Stimulated activated CD8-positive, alpha-beta memory T cell treated with anti-CD3 and anti-CD28 coated beads, Interleukin-15, amount 100 ng/mL, for 1 hour (primary cell): ENCODE measurements around the gene AKAP1.

Experiments
- DNase-seq: peaks from one replicate; pipeline ENCODE4 v3.0.0-alpha.2; 2020; ENCODE audit warnings: low read depth

The AKAP1 gene

DNA sequence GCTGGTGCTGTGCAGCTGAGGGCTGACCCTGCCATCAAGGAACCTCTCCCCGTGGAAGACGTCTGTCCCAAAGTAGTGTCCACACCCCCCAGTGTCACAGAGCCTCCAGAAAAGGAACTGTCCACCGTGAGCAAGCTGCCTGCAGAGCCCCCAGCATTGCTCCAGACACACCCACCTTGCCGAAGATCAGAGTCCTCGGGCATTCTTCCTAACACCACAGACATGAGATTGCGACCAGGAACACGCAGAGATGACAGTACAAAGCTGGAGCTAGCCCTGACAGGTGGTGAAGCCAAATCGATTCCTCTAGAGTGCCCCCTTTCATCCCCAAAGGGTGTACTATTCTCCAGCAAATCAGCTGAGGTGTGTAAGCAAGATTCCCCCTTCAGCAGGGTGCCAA lies 20.5 kb downstream of the AKAP1 start:
- DNase-seq: no peak

DNA sequence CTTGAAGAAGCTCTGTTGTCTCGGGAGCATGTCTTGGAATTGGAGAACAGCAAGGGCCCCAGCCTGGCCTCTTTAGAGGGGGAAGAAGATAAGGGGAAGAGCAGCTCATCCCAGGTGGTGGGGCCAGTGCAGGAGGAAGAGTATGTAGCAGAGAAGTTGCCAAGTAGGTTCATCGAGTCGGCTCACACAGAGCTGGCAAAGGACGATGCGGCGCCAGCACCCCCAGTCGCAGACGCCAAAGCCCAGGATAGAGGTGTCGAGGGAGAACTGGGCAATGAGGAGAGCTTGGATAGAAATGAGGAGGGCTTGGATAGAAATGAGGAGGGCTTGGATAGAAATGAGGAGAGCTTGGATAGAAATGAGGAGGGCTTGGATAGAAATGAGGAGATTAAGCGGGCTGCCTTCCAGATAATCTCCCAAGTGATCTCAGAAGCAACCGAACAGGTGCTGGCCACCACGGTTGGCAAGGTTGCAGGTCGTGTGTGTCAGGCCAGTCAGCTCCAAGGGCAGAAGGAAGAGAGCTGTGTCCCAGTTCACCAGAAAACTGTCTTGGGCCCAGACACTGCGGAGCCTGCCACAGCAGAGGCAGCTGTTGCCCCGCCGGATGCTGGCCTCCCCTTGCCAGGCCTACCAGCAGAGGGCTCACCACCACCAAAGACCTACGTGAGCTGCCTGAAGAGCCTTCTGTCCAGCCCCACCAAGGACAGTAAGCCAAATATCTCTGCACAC lies 21.2 kb downstream of the AKAP1 start:
- no peak for DNase-seq

DNA sequence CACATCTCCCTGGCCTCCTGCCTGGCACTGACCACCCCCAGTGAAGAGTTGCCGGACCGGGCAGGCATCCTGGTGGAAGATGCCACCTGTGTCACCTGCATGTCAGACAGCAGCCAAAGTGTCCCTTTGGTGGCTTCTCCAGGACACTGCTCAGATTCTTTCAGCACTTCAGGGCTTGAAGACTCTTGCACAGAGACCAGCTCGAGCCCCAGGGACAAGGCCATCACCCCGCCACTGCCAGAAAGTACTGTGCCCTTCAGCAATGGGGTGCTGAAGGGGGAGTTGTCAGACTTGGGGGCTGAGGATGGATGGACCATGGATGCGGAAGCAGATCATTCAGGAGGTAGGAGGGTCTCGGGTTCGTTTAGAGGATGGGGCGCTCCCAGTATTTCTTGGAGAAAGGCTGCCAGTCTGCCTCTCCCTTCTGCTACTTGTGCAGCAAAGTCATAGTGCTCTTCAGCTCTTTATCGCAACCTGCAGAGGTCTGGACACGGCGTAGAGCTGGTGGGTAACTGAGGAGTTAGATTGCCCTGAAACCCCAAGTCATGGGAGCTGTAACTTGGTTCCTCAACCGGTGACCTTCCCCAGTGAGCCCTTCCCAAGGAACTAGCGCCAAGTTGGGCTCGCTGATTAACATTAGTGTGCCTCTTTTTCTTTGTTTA lies 21.9 kb downstream of the AKAP1 start:
- DNase-seq: no peak

DNA sequence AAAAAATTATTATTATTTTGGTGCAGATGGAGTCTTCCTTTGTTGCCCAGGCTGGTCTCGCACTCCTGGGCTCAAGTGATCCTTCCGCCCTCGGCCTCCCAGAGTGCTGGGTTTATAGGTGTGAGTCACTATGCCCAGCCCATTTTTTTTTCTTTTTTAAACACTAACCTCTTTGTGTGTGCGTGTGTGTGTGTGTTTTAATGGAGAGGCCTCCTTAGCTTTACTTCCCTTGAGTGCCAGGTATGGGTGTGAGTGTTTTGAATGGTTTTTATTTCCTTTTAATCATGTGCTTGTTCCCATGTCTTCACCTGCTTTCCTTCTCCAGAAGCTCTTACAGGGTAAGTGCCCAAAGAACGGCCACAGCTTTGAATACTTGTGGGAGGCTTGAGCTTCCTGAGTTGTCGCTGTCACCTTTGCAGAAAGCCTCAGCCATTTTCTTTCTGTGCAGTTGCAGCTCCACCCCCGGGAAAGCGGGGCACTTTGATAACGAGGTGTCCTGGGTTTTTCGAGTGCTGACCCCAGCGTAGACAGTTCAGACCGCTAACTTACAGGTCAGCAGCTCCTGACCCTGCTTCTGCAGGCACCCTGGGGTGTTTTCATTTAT lies 22.6 kb downstream of the AKAP1 start:
- DNase-seq: no peak

DNA sequence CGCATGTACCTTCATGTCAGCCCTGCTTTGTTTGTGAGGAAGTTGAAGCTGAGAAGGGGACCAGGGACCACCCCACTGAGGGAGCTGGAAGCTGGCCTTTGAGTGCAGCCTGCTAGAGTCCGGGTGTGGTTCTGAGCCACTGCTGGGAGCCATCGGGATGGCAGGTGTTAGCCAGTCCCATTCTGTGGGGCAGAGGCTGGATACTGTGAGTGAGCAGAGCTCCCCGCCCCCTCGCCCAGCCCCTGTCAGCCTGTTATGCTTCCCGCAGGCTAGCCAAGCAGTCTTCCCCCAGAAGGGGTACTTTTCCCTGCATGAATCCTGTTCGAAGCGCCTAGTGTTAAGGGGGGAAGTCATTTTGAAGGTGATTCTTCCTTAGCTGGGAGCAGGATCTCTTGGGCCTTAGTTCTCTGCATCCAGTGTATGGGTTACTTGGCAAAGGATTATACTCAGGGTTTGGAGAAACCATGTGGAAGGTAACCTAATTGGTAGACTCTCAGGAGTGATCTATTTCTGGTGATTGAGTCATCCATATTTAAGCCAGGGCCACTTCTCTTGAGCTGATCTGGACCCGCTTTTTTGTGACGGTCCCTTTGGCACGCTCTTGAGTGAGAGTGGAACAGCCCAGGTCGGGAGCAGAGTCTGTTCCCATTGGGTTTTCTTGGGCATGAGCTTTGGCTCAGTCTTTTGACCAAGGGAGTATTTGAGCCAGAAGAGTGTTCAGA lies 23.8 kb downstream of the AKAP1 start:
- no peak for DNase-seq

DNA sequence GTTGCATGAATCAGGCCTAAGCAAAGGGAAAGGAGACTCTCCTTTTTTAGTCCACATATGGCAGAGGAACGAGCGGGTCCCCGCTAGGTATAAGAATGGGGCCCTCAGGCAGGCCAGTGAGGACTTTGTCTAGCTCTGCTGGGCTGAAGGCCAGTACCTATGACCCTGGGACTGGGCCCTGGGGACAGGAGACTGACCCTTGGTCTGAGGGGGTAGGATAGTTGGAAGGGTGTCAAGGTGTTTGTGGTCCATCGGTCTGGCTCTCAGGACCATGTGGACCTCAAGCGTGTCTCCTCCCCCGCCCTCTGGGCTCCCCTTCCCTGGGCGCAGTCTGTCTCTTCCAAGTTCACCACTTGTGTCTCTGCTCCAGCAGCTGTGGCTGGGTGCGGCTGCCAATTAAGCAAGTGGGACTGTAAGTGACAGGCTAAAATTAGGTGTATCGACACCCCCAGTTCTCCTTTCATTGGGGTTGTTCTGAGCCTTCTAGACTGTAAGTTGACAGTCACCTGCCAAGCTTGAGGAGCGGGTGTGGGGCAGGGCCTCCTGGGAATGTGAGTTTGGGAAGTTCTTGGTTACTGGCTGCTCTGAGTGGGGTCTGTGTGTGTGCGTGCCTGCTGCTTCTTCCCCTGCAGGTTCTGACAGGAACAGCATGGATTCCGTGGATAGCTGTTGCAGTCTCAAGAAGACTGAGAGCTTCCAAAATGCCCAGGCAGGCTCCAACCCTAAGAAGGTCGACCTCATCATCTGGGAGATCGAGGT lies 24.5 kb downstream of the AKAP1 start:
- DNase-seq: no peak

DNA sequence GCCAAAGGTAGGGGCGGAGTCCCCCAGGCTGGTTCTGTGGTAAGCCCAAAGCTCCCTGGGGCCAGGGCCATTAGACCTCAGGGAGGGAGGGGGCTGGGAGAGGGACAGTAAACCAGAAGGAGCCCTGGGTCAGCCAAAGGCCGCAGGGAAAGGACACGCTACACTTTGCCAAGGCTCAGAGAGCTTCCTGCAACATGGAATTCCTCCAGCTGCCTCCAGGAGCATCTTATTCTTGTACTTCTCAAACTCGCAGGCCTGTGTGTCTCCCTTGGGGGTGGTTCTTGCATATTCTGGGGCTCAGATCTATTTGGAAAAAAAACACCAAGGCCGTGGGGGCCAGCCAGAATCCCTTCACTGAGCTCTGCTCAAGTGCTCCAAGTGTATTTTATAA lies 25.1 kb downstream of the AKAP1 start:
- no peak for DNase-seq

DNA sequence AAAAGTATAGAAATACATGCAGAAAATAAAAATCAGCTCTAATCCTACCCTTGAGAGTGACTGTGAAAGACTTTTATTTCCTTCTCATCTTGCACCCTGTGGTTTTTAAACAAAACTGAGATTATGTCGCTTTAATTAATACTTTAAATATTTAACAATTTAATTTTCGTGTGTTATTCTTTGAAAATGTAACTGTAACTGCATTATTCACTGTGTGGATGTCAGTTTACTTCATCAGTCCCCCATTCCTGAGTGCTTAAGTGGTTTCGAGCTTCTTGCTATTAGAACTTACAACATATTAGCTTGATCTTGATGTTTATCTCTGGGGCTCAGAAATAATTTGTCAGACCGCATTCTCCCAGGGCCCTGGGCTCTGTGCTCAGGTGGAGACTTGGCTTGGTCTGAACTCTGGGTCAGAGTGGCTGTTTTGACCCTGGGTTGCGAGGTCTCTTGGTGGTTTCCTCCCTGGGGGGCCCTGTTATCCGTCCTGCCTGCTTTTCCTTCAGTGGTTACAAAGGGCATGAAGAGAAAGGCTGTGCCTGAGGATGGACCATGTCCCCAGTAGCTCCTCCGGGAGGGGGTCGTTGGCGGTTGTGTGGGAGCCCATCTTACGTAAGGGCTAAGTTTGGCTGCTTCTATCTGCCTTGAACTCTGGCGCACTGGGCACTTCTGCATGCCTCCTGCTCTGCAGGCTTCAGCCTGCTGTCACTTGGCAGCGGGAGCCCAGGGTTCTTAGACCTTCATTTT lies 25.7 kb downstream of the AKAP1 start:
- DNase-seq: no peak

DNA sequence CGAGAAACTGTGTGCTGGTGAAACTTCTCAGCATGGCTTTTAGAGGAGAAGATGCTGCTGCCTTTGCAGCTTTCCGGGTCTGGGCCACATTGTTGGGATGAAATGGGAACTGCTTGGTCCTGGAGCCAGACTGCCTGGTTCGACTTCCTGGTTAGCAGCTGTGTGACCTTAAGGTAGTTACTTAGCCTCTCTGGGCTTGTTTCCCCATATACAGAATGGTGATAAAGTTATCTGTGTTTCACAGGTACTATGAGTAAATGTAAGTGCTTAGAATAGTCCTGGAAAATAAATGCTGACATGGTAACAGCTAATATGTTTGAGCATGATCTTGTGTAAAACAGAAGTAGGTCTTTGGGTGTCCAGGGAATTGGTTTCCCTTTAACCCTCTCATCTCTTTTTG lies 26.3 kb downstream of the AKAP1 start:
- DNase-seq: no peak

DNA sequence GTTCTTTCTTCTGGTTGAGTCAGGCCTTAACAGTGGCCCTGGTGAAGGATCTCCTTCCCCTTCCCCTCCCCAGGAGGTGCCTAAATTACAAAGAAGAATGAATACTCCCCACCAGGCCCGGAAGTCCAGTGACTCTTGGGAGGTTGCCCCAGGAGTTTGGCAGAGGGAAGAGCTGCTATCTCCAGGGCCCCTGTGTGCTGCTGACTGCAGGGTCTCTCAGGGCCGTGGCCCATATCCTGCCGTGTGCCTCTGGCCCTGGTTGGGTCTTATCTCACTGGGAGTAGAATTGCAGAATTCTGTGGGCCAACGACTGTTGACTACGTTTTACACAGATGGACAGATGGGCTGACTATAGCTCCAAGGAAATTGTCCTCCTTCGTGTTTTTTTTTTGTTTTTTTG lies 28.0 kb downstream of the AKAP1 start:
- DNase-seq: no peak

DNA sequence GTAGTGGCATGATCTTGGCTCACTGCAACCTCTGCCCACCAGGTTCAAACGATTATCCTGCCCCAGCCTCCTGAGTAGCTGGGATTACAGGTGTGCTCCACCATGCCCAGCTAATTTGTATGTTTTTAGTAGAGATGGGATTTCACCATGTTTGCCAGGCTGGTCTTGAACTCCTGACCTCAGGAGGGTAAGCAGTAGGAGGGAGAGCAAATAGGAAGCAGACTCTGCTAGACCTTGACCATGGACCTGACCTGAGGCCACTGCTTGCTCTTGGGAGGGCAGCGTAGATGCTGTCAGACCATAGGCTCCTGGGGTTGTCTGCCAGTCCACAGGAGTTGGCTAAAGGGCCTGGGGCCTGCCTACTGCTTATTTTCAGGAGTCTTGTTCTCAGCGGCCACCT lies 28.6 kb downstream of the AKAP1 start:
- no peak for DNase-seq

DNA sequence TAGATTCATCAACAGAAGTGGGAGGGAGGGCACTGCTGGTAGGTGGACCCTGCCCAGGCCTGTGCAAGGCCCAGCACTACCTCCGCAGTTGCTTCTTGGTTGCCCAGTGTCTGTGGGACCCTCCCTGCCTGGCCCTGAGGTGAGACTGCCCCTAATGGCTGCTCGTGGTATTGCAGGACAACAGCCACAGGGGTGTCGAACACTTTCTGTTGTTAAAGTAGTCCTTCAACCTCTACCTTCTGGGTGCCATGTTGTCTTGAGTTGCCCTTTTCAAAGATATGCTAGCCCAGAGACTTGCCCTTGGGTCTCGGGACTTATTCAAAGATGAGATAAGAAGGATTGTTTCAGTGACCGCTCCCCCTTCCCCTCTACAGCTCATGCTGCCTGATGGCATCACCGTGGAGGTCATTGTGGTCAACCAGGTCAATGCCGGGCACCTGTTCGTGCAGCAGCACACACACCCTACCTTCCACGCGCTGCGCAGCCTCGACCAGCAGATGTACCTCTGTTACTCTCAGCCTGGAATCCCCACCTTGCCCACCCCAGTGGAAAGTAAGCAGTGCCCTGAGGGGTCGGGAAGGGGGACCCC lies 29.1 kb downstream of the AKAP1 start:
- peak; percentile 58 for DNase-seq

DNA sequence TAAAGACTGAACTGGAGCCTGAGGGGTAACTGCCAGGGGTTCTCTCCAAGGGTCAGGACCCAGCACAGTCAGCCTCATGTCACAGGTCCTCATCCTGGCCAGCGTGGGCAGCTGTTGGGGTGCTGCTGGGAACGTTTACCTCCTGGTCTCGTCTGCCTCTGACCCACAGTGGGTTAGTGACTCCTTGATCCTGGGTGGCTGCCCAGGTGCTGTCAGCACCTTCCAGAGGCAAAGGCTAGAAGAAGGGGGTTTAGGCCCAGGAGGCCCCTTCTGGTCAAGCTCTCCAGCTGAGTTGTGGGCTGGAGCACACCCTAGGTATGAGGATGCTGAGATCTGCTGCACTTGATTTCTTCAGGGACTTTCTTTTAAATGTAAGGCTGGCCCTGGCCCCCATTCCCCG lies 30.3 kb downstream of the AKAP1 start:
- no peak for DNase-seq

DNA sequence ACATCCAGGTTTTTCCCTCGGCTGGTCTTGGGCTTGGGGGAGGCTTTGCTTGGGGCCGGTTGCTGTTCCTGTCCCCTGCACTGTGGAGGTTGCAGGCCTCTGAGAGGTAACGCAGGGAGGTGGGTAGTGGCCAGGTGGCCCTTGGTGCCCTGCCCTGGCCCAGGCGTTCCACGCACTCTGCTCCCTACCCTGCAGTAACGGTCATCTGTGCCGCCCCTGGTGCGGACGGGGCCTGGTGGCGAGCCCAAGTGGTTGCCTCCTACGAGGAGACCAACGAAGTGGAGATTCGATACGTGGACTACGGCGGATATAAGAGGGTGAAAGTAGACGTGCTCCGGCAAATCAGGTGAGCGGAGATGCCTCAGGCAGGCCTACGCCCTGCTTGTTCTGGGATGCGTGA lies 30.9 kb downstream of the AKAP1 start:
- DNase-seq: no peak

DNA sequence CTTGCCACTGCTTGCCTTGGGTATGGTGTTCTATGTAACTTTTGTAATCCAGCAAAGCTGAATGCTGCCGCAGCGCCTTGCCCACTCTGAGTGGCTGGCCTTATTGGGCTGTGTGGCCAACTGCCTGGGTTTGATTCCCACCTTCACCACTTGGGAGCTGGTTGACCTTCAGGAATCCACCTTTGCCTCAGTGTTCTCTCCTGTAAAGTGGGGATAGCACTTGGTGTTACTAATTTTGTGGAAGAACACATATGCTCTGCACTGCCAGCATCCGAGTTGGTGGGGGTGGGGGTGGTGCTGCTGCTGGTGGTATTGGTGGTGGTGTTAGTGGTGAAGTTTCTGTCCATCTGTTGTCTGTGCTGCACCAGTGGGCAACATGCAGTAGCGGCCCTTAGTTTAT lies 32.8 kb downstream of the AKAP1 start:
- DNase-seq: no peak

DNA sequence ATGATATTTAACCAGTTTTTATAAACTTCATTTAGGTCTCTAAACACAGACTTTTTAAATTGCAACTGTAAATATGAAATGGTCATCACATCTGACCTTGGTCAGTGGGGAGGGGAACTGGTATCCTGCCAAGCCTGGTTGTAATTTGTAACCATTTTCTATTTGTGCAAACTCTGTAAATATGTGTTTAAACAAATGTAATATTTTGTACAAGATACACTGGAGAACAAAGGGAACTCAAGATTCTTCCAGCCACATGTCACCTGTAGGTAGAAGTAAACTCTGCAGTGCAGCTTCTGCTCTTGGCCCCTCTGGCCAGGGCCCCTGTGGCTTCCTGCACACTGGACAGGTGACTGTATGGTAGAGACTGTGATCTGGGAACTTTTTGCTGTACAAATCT lies 35.8 kb downstream of the AKAP1 start:
- DNase-seq: no peak

DNA sequence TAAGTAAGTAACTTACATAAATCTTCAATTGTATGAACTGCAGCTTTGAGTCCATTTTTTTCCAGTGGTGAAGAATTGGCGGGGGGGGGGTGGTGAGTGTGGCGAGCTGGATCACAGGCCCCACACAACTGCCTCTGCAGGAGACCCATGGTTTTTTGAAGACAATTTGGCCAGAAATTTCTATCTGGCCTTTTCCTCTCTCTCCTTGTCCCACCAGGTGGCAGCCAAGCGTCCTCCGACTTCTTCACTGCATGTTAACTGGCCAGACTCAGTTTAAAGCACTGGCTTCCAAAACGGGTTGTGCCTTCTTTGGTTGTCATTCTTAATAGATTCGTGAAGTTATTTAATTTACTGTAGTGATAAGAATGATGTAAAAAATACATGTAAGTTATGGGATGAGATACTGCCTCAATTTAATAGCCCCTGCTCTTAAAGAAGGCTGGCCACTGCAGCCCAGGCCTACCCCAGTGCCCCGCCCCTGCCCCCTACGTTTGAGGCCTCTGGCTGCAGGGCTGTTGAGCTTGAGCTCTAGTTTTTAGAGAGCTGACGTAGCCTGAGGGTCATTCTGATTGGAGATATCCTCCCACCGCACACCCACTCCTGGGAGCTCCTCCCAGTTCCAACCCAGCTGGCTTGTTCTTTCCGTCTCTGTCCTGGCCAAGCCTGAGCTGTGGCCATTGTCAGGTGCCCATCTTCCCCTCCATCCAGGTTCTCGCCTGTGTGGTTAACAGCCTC lies 36.4 kb downstream of the AKAP1 start:
- no peak for DNase-seq

DNA sequence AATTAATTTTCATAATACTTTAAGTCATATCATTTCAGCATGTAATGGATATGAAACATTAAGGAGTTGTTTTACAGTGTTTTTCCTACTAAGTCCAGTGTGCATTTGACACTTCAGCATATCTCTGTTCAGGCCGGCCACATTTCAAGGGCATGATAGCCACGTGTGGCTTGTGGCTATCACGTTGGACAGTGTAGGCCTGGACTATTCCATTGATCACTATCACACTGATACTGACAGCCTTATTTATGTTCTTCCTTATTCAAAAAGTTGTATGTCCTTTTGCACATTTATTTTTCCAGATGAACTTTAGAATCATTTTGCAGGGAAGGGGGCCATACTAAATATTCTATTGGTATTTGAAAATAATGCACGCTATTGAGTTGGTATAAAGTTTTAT lies 39.0 kb downstream of the AKAP1 start:
- DNase-seq: no peak

DNA sequence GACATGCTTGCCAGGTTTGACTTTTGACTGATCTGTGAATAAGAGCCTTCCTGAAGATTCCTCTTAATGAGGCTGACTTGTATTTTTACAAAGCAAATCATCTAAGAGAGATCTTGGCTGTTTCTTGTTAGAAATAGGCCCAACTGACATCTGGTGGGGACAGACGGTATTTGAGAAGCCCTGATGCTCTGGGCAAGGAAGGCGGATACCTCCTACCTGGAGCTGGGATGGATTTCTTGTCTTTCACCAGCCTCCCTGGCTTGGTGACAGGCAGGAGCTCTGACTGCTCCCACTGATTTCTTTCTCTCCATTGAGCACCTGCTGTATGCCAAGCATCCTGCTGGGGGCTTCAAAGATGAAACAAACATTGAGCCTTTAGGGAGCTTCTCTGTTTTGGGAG lies 40.4 kb downstream of the AKAP1 start:
- DNase-seq: no peak

DNA sequence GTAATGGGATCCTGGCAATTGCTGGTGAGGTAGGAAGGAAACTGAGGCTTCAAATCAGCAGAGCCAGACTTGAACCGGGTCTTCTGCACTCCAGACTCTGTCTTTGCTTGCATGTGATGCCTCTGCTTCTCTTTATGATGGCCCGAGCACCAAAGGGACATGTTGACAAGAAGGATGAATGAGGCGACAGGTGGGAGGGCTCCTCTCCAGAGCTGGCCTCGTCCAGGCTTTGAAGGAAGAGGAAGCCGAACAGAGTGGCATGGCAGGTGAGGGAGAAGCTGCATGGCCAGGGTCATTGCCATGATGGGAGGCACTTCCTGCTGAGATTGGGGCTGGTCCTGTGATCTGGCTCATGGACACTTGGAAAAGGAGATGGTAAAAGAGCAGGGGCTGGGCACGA lies 40.8 kb downstream of the AKAP1 start:
- no peak for DNase-seq
